HepG2 (cell line): ENCODE measurements around the gene WIZ. TPM values are rescaled to one million over a fixed set of nuclear protein-coding genes. Genes with fewer than 3 reads are reported as not detected.

Experiments used
- CBX1 ChIP-seq: IDR thresholded peaks from one replicate; pipeline ENCODE4 v1.6.1; 2016; ENCODE audit warnings: antibody characterized with exemption, low read depth
- CBX2 ChIP-seq, 2 experiments: fragments of 200-600 bp in 1 of 2; sonication (generic); formaldehyde crosslinking in 1 of 2; IDR thresholded peaks; 2 replicates each; pipeline versions ENCODE4 v1.7.0 to v1.8.1; 2018 to 2022; ENCODE audit warnings: low read depth in 2 of 2, low read length in 1 of 2, mild to moderate bottlenecking in 1 of 2, missing genetic modification reagents in 1 of 2
- CHD4 ChIP-seq: fragments of 200-600 bp; sonication (generic); IDR thresholded peaks from 2 replicates; pipeline ENCODE4 v1.7.0; 2017; ENCODE audit warnings: mild to moderate bottlenecking, low read length, borderline replicate concordance
- NFRKB ChIP-seq: fragments of 450-650 bp; IDR thresholded peaks from 2 replicates; pipeline ENCODE4 v1.6.1; 2017
- SP1 ChIP-seq, 2 experiments: fragments of 450-650 bp in 1 of 2; sonication (generic) in 1 of 2; formaldehyde crosslinking in 1 of 2; IDR thresholded peaks; 2 replicates each; pipeline versions ENCODE4 v1.4.0 to v1.6.1; 2016 to 2020; ENCODE audit warnings: missing genetic modification reagents in 1 of 2
- SP2 ChIP-seq: sonication (generic); formaldehyde crosslinking; IDR thresholded peaks from 2 replicates; pipeline ENCODE4 v1.5.1; 2020; ENCODE audit warnings: mild to moderate bottlenecking, missing genetic modification reagents
- ZMYM2 ChIP-seq: sonication (generic); formaldehyde crosslinking; IDR thresholded peaks from 2 replicates; pipeline ENCODE4 v1.8.0; 2022; ENCODE audit warnings: mild to moderate bottlenecking, missing genetic modification reagents
- ZNF281 ChIP-seq: sonication (generic); formaldehyde crosslinking; IDR thresholded peaks from 2 replicates; pipeline ENCODE4 v1.4.0; 2020; ENCODE audit warnings: missing genetic modification reagents, borderline replicate concordance
- ZNF670 ChIP-seq: sonication (generic); formaldehyde crosslinking; IDR thresholded peaks from 2 replicates; pipeline ENCODE4 v1.8.0; 2022; ENCODE audit warnings: mild to moderate bottlenecking, missing genetic modification reagents, borderline replicate concordance
- polyA plus RNA-seq, 8 experiments: library from polyadenylated mRNA; depleted of rRNA in 3 of 8; stranded (reverse) in 7 of 8; unstranded in 1 of 8; fragments of >200 nt; fragmentation: Illumina TruSeq in 4 of 8; extraction: Trizol in 4 of 8; gene quantifications; 2 replicates each; pipeline versions ENCODE4 v1.2.1 to v1.2.3, GENCODE V29; 2011 to 2016; ENCODE audit warnings: low read depth in 4 of 8, missing spikeins in 1 of 8, mixed read lengths in 1 of 8; ENCODE audit not compliant: insufficient read depth in 1 of 8
- total RNA-seq, 5 experiments: library from RNA; depleted of rRNA; stranded (reverse); fragments of >200 nt; fragmentation: Illumina TruSeq; extraction: Trizol; gene quantifications; 2 replicates each; pipeline ENCODE4 v1.2.3, GENCODE V29; 2016; ENCODE audit warnings: low read depth in 1 of 5
- TF ChIP-seq, protein P1 (sequence below): sonication (generic); formaldehyde crosslinking; IDR thresholded peaks from 2 replicates; pipeline ENCODE4 v1.4.0; 2020; ENCODE audit warnings: missing genetic modification reagents, borderline replicate concordance
- TF ChIP-seq, protein P2 (sequence below): IDR thresholded peaks from 2 replicates; pipeline ENCODE4 v1.4.0; 2020; ENCODE audit warnings: mild to moderate bottlenecking, missing genetic modification reagents
- TF ChIP-seq, protein P3 (sequence below): sonication (generic); formaldehyde crosslinking; IDR thresholded peaks from 2 replicates; pipeline ENCODE4 v1.4.0; 2020; ENCODE audit warnings: missing genetic modification reagents
- TF ChIP-seq, protein P4 (sequence below): sonication (generic); formaldehyde crosslinking; IDR thresholded peaks from 2 replicates; pipeline ENCODE4 v1.9.0; 2021; ENCODE audit warnings: missing genetic modification reagents, borderline replicate concordance

WIZ gene
- total and polyA plus RNA-seq, 2 of the 13 experiments (the other 11 are each of a cell fraction or from before 2014, with no cell fraction given) = 4.7 to 4.8 TPM

GRCh38 chr19:15449620-15450527, at the start of gene WIZ (continued):
- TF ChIP-seq, protein P1, sequence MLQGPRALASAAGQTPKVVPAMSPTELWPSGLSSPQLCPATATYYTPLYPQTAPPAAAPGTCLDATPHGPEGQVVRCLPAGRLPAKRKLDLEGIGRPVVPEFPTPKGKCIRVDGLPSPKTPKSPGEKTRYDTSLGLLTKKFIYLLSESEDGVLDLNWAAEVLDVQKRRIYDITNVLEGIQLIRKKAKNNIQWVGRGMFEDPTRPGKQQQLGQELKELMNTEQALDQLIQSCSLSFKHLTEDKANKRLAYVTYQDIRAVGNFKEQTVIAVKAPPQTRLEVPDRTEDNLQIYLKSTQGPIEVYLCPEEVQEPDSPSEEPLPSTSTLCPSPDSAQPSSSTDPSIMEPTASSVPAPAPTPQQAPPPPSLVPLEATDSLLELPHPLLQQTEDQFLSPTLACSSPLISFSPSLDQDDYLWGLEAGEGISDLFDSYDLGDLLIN (CRISPR knock-in tag) = no peak
- TF ChIP-seq, protein P2, sequence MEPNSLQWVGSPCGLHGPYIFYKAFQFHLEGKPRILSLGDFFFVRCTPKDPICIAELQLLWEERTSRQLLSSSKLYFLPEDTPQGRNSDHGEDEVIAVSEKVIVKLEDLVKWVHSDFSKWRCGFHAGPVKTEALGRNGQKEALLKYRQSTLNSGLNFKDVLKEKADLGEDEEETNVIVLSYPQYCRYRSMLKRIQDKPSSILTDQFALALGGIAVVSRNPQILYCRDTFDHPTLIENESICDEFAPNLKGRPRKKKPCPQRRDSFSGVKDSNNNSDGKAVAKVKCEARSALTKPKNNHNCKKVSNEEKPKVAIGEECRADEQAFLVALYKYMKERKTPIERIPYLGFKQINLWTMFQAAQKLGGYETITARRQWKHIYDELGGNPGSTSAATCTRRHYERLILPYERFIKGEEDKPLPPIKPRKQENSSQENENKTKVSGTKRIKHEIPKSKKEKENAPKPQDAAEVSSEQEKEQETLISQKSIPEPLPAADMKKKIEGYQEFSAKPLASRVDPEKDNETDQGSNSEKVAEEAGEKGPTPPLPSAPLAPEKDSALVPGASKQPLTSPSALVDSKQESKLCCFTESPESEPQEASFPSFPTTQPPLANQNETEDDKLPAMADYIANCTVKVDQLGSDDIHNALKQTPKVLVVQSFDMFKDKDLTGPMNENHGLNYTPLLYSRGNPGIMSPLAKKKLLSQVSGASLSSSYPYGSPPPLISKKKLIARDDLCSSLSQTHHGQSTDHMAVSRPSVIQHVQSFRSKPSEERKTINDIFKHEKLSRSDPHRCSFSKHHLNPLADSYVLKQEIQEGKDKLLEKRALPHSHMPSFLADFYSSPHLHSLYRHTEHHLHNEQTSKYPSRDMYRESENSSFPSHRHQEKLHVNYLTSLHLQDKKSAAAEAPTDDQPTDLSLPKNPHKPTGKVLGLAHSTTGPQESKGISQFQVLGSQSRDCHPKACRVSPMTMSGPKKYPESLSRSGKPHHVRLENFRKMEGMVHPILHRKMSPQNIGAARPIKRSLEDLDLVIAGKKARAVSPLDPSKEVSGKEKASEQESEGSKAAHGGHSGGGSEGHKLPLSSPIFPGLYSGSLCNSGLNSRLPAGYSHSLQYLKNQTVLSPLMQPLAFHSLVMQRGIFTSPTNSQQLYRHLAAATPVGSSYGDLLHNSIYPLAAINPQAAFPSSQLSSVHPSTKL (CRISPR knock-in tag) = no peak
- TF ChIP-seq SP1 (IDR thresholded peaks at IDR 0.05) (no peak), SP1 (CRISPR knock-in tag; IDR thresholded peaks at IDR 0.05) (peak; percentile 88), NFRKB (no peak), ZMYM2 (no peak), CHD4 (0 out of 2 replicates have a peak, but pooled peaks have one; percentile 40), CBX1 (no peak), SP2 (no peak), ZNF670 (CRISPR knock-in tag) (no peak), ZNF281 (CRISPR knock-in tag) (peak; percentile 68; the same call in 1 of the 2 replicates), CBX2 (IDR thresholded peaks at IDR 0.05; ENCODE audit: low read depth, low read length) (no peak), CBX2 (CRISPR knock-in tag; IDR thresholded peaks at IDR 0.05; ENCODE audit: low read depth) (no peak)
- TF ChIP-seq, protein P3, sequence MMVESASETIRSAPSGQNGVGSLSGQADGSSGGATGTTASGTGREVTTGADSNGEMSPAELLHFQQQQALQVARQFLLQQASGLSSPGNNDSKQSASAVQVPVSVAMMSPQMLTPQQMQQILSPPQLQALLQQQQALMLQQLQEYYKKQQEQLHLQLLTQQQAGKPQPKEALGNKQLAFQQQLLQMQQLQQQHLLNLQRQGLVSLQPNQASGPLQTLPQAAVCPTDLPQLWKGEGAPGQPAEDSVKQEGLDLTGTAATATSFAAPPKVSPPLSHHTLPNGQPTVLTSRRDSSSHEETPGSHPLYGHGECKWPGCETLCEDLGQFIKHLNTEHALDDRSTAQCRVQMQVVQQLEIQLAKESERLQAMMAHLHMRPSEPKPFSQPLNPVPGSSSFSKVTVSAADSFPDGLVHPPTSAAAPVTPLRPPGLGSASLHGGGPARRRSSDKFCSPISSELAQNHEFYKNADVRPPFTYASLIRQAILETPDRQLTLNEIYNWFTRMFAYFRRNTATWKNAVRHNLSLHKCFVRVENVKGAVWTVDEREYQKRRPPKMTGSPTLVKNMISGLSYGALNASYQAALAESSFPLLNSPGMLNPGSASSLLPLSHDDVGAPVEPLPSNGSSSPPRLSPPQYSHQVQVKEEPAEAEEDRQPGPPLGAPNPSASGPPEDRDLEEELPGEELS = no peak
- TF ChIP-seq, protein P4, sequence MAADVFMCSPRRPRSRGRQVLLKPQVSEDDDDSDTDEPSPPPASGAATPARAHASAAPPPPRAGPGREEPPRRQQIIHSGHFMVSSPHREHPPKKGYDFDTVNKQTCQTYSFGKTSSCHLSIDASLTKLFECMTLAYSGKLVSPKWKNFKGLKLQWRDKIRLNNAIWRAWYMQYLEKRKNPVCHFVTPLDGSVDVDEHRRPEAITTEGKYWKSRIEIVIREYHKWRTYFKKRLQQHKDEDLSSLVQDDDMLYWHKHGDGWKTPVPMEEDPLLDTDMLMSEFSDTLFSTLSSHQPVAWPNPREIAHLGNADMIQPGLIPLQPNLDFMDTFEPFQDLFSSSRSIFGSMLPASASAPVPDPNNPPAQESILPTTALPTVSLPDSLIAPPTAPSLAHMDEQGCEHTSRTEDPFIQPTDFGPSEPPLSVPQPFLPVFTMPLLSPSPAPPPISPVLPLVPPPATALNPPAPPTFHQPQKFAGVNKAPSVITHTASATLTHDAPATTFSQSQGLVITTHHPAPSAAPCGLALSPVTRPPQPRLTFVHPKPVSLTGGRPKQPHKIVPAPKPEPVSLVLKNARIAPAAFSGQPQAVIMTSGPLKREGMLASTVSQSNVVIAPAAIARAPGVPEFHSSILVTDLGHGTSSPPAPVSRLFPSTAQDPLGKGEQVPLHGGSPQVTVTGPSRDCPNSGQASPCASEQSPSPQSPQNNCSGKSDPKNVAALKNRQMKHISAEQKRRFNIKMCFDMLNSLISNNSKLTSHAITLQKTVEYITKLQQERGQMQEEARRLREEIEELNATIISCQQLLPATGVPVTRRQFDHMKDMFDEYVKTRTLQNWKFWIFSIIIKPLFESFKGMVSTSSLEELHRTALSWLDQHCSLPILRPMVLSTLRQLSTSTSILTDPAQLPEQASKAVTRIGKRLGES (CRISPR knock-in tag) = no peak
